H1 (cell line): ENCODE results near the gene ARHGEF10L. TPM values are rescaled to one million over a fixed set of nuclear protein-coding genes. Genes with fewer than 3 reads are reported as not detected.

Experiments used
- ASH2L ChIP-seq: fragments of 200-600, 300-600 bp; sonication (generic); IDR thresholded peaks from one replicate; pipeline ENCODE4 v1.7.1; 2017; ENCODE audit warnings: low read length
- ATF3 ChIP-seq: IDR thresholded peaks from 2 replicates; pipeline ENCODE4 v1.6.1; 2011; ENCODE audit warnings: low read depth, mild to moderate bottlenecking, low read length; ENCODE audit not compliant: insufficient read depth
- CHD7 ChIP-seq: fragments of 300-600 bp; sonication (generic); IDR thresholded peaks from 2 replicates; pipeline ENCODE4 v1.7.1; 2012; ENCODE audit warnings: low read length, moderate library complexity, mild to moderate bottlenecking, inconsistent platforms; ENCODE audit not compliant: insufficient replicate concordance
- CREB1 ChIP-seq: IDR thresholded peaks from 2 replicates; pipeline ENCODE4 v1.6.1; 2012; ENCODE audit warnings: inconsistent platforms
- EGR1 ChIP-seq: IDR thresholded peaks from 2 replicates; pipeline ENCODE4 v1.6.1; 2011; ENCODE audit warnings: low read depth, low read length, borderline replicate concordance
- HDAC2 ChIP-seq, 2 experiments: fragments of 300-600 bp in 1 of 2; sonication (generic) in 1 of 2; IDR thresholded peaks; 2 replicates each; pipeline ENCODE4 v1.6.1; 2011 to 2012; ENCODE audit warnings: low read depth in 2 of 2, low read length in 2 of 2, mild to moderate bottlenecking in 2 of 2, moderate library complexity in 2 of 2, borderline replicate concordance in 1 of 2, inconsistent platforms in 1 of 2
- MAFK ChIP-seq: IDR thresholded peaks from 2 replicates; pipeline ENCODE4 v1.6.1; 2012; ENCODE audit warnings: low read depth, mild to moderate bottlenecking, improper control_type of control experiment, low read length
- NRF1 ChIP-seq: IDR thresholded peaks from 2 replicates; pipeline ENCODE4 v1.6.1; 2011; ENCODE audit warnings: mild to moderate bottlenecking, low read depth, low read length, improper control_type of control experiment
- RFX5 ChIP-seq: IDR thresholded peaks from 2 replicates; pipeline ENCODE4 v1.6.1; 2011; ENCODE audit warnings: low read depth, low read length, improper control_type of control experiment, borderline replicate concordance
- SRF ChIP-seq: IDR thresholded peaks from 2 replicates; pipeline ENCODE4 v1.6.1; 2011; ENCODE audit warnings: mild to moderate bottlenecking, low read depth, low read length, moderate library complexity
- TAF7 ChIP-seq: optimal IDR thresholded peaks from 2 replicates; pipeline ENCODE3; 2011; ENCODE audit warnings: low read depth, mild to moderate bottlenecking, inconsistent platforms, low read length, moderate library complexity, borderline replicate concordance
- ZNF274 ChIP-seq: IDR thresholded peaks from 2 replicates; pipeline ENCODE4 v1.7.0; 2012; ENCODE audit warnings: low read length, borderline replicate concordance; ENCODE audit errors: extremely low read depth
- polyA plus RNA-seq, 7 experiments: library from polyadenylated mRNA; depleted of rRNA in 3 of 7; stranded (reverse) in 5 of 7; unstranded in 2 of 7; fragments of >200 nt in 5 of 7; fragments of 200-250 nt in 2 of 7; gene quantifications; 1 replicate in 5 of 7; 2 replicates in 1 of 7; 4 replicates in 1 of 7; pipeline versions ENCODE4 v1.2.1 to v1.2.3, GENCODE V29; 2011 to 2013; ENCODE audit warnings: missing spikeins in 2 of 7, mixed read lengths in 2 of 7
- total RNA-seq: library from RNA; stranded (reverse); fragmentation: NEBNext Ultra II Directional; extraction: Animal tissue kit (Norgen Biotek cat#: 25700); gene quantifications from 2 replicates; pipeline ENCODE4 v1.2.1, GENCODE V29; 2021

ARHGEF10L gene
- total and polyA plus RNA-seq, 2 of the 8 experiments (the other 6 are each of a cell fraction or from before 2014, with no cell fraction given) = 33.6 to 39.6 TPM

DNA sequence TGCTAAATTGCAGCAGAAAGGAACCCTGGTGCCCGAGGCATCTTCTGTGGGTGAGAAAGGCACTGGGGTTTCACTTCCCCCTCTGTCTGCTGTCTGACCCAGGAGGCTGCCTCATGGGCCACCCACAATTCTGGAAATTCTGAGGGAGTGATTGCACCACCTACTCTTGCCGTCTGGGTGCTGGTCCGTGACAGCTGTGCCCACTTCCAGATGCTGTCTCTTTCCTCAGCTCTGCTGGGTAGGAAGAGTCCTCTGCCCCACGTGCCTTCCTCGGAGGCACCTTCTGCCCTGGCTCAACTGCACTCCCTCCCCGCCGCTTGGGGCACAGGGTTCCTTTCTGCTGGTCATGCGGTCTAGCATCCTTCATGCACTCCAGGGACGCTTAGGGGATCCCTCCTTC is 96.3 kb downstream of the ARHGEF10L start (continued):
- no peak for TF ChIP-seq CHD7
- TF ChIP-seq EGR1 = no peak
- TF ChIP-seq RFX5 = no peak
- no peak for TF ChIP-seq HDAC2 (IDR thresholded peaks at IDR 0.05; ENCODE audit: borderline replicate concordance in 1 of 2, low read depth in 2 of 2, low read length in 2 of 2)
- no peak for TF ChIP-seq TAF7
- no peak for TF ChIP-seq ATF3
- TF ChIP-seq ZNF274 = no peak
- no peak for TF ChIP-seq SRF
- TF ChIP-seq MAFK = no peak
- TF ChIP-seq ASH2L = no peak
- no peak for TF ChIP-seq NRF1
- no peak for TF ChIP-seq CREB1
